ENCODE measurements around the gene LMNA. TPM values are rescaled to one million over a fixed set of nuclear protein-coding genes. Genes with fewer than 3 reads are reported as not detected.
A peak's percentile ranks its signal among the peaks of the same experiment; 100 is the strongest.

The LMNA gene
- total and polyA plus RNA-seq, 10 of the 15 experiments (the other 5 are each of a cell fraction or from before 2014, with no cell fraction given): 0.42 to 334 (median 81.1) TPM

GRCh38 chr1:156151093-156151688, 36.7 kb downstream of the LMNA start:
- in situ Hi-C loops (cut with MboI) (no loop called here), intact Hi-C loops (cut with micrococcal nuclease; ENCODE audit: unreplicated experiment) (no loop called here)
- WGBS (ENCODE audit: insufficient coverage, insufficient replicate concordance, low lambda C conversion rate, missing lambda C conversion rate): 14% methylated on average over 6 of the region's 6 CpGs
- Histone ChIP-seq H3K4me1 (ENCODE audit: control insufficient read depth, insufficient read depth, low read length) (peaks cover 87% of the 10 kb centered on the region), H3K4me2 (ENCODE audit: control insufficient read depth, insufficient read depth) (peak overlapping the region; percentile 95), H3K9me3 (replicated peaks; ENCODE audit: control insufficient read depth, insufficient read depth, low read length) (no peaks in the 10 kb centered on the region), H3K27ac (ENCODE audit: control insufficient read depth, insufficient read depth) (peak overlapping the region; percentile 82), H3K79me2 (ENCODE audit: control insufficient read depth, insufficient read depth, low read length) (peaks cover 28% of the 10 kb centered on the region), H4K20me1 (ENCODE audit: control insufficient read depth, insufficient read depth) (no peaks in the 10 kb centered on the region), H3K9ac (ENCODE audit: control insufficient read depth, insufficient read depth, low read length) (peak overlapping the region; percentile 5; the same call in 1 of the 2 replicates), H3K36me3 (ENCODE audit: control insufficient read depth in 2 of 2, insufficient read depth in 2 of 2, low read length in 1 of 2) (no peaks in the 10 kb centered on the region), H2AFZ (ENCODE audit: control insufficient read depth, low read depth, low read length) (no peak overlapping the region; the same call in 1 of the 2 replicates), H3K27me3 (replicated peaks in 1 of 2; ENCODE audit: control insufficient read depth in 2 of 2, insufficient read depth in 2 of 2, low read length in 1 of 2) (no peaks in the 10 kb centered on the region), H3K4me3 (peak overlapping the region; percentile 52; the same call in 1 of the 2 replicates)
- peak; percentile 54 for ATAC-seq
- POLR2A ChIA-PET: interaction anchor here (0.5 to 11.7 kb wide), 12 partner anchors 9 to 529 kb away, joined by 3 to 158 read pairs (median 6); partner anchors contain the start of genes PMF1, SLC25A44 and SMG5
- FAIRE-seq: no peak
- RAD21 ChIA-PET (ENCODE audit: unreplicated experiment): interaction anchor here (0.9 to 17.9 kb wide), 17 partner anchors 13 to 338 kb away, joined by 3 to 361 read pairs (median 5); partner anchors contain the start of genes LMNA, PMF1, SLC25A44 and SMG5
- SMC1A ChIA-PET (ENCODE audit: uncharacterized antibody, unreplicated experiment): interaction anchor here (0.7 to 22.3 kb wide), 13 partner anchors 9 to 131 kb away, joined by 3 to 411 read pairs (median 4); partner anchors contain the start of genes PMF1, SLC25A44 and SMG5
- no TSS peak for BruUV-seq (replicated peaks)
- CTCF ChIA-PET: interaction anchor here (0.6 to 16.8 kb wide), 14 partner anchors 8 to 598 kb away, joined by 3 to 502 read pairs (median 4); partner anchors contain the start of genes PMF1 and SLC25A44
- DNase-seq (ENCODE audit: low read depth, low spot score): peak; percentile 72
- TF ChIP-seq HDGF (IDR thresholded peaks at IDR 0.05) (0 out of 2 replicates have a peak, but pooled peaks have one; percentile 30), CREM (IDR thresholded peaks at IDR 0.05; ENCODE audit: low read depth) (no peak), MTA3 (IDR thresholded peaks at IDR 0.05; ENCODE audit: borderline replicate concordance, low read length) (no peak), RELB (IDR thresholded peaks at IDR 0.05; ENCODE audit: low read depth) (peak; percentile 50; the same call in 1 of the 2 replicates), ZBTB40 (IDR thresholded peaks at IDR 0.05; ENCODE audit: borderline replicate concordance) (peak; percentile 60; the same call in 1 of the 2 replicates), CBX5 (IDR thresholded peaks at IDR 0.05; ENCODE audit: low read depth) (no peak), ZNF687 (IDR thresholded peaks at IDR 0.05) (peak; percentile 76), SIN3A (IDR thresholded peaks at IDR 0.05; ENCODE audit: low read depth, low read length) (0 out of 2 replicates have a peak, but pooled peaks have one; percentile 29), SRF (IDR thresholded peaks at IDR 0.05; ENCODE audit: low read depth in 2 of 2, low read length in 2 of 2) (no peak), MAX (IDR thresholded peaks at IDR 0.05; ENCODE audit: low read depth, low read length) (peak; percentile 63; the same call in 1 of the 2 replicates), ZNF274 (IDR thresholded peaks at IDR 0.05; ENCODE audit: insufficient read depth, insufficient read length) (no peak)

All from GM12878 (cell line).